WTC11 (cell line): ENCODE data around the gene NOP16.

Experiments used
- CBFB ChIP-seq: sonication (generic); formaldehyde crosslinking; IDR thresholded peaks from 2 replicates; pipeline ENCODE4 v1.8.1; 2022; ENCODE audit warnings: mild to moderate bottlenecking, low read depth, missing genetic modification reagents
- RELA ChIP-seq: sonication (generic); formaldehyde crosslinking; IDR thresholded peaks from 2 replicates; pipeline ENCODE4 v1.8.1; 2022; ENCODE audit warnings: missing genetic modification reagents, mild to moderate bottlenecking, borderline replicate concordance
- TF ChIP-seq, protein P1 (sequence below): fragments of 200-600 bp; IDR thresholded peaks from 2 replicates; pipeline ENCODE4 v1.8.0; 2022; ENCODE audit warnings: antibody characterized with exemption
- TF ChIP-seq, protein P2 (sequence below): sonication (generic); formaldehyde crosslinking; IDR thresholded peaks from 2 replicates; pipeline ENCODE4 v1.8.1; 2022; ENCODE audit warnings: low read depth, missing genetic modification reagents, borderline replicate concordance
- TF ChIP-seq, protein P3 (sequence below): sonication (generic); formaldehyde crosslinking; IDR thresholded peaks from 2 replicates; pipeline ENCODE4 v1.8.0; 2022; ENCODE audit warnings: mild to moderate bottlenecking, missing genetic modification reagents

DNA sequence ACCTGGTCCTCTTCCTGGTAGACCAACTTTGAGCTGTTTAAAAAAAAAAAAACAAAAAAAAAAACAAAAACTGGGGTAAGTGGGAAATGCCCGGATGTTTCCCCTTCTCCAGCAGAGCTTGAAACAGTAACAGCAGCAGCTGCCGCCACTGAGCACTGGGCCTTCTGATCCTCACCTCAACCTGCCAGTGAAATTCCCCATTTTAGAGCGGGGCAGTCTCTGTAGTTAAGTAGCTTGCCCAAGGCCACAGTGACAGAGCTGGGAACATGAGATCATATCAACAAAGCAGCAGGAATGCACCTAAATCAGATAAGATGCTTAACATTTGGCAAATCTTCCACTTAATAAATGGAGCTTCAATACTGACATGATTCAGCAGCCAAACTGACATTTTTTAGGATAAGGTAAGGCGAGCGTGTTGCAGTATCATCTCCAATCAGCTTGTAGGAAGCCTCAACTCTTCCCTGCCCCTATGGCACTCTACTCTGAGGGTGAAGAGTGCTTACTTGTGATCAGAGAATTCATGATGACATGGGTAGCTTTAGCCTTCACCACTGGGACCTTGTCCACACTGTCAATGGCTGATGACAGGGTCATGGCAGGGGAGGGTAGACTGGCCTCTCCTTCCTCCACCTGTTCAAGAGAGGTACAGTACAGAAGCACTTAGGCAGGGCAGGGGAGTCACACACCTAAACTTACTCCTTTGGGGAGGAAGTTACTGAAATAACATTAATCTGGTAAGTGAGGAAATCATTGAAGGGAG, 36.1 kb downstream of the NOP16 start:
- TF ChIP-seq, protein P1, sequence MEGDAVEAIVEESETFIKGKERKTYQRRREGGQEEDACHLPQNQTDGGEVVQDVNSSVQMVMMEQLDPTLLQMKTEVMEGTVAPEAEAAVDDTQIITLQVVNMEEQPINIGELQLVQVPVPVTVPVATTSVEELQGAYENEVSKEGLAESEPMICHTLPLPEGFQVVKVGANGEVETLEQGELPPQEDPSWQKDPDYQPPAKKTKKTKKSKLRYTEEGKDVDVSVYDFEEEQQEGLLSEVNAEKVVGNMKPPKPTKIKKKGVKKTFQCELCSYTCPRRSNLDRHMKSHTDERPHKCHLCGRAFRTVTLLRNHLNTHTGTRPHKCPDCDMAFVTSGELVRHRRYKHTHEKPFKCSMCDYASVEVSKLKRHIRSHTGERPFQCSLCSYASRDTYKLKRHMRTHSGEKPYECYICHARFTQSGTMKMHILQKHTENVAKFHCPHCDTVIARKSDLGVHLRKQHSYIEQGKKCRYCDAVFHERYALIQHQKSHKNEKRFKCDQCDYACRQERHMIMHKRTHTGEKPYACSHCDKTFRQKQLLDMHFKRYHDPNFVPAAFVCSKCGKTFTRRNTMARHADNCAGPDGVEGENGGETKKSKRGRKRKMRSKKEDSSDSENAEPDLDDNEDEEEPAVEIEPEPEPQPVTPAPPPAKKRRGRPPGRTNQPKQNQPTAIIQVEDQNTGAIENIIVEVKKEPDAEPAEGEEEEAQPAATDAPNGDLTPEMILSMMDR: no peak
- TF ChIP-seq, protein P2, sequence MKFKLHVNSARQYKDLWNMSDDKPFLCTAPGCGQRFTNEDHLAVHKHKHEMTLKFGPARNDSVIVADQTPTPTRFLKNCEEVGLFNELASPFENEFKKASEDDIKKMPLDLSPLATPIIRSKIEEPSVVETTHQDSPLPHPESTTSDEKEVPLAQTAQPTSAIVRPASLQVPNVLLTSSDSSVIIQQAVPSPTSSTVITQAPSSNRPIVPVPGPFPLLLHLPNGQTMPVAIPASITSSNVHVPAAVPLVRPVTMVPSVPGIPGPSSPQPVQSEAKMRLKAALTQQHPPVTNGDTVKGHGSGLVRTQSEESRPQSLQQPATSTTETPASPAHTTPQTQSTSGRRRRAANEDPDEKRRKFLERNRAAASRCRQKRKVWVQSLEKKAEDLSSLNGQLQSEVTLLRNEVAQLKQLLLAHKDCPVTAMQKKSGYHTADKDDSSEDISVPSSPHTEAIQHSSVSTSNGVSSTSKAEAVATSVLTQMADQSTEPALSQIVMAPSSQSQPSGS (CRISPR knock-in tag): no peak
- TF ChIP-seq, protein P3, sequence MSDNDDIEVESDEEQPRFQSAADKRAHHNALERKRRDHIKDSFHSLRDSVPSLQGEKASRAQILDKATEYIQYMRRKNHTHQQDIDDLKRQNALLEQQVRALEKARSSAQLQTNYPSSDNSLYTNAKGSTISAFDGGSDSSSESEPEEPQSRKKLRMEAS (CRISPR knock-in tag): no peak
- TF ChIP-seq RELA (CRISPR knock-in tag) (no peak), CBFB (no peak)
